ENCODE measurements around the gene SCG5. TPM values are rescaled to one million over a fixed set of nuclear protein-coding genes. Genes with fewer than 3 reads are reported as not detected.

The SCG5 gene
- total RNA-seq, 1 donor from 2014 or later = 0.30 TPM

GRCh38 chr15:32657198-32657883 lies 15.8 kb downstream of the SCG5 start:
- DNase-seq (ENCODE audit: low spot score) = no peak
- intact Hi-C loops (cut with DNase I) = no loop called here

- no peak for DNase-seq (ENCODE audit: low spot score)
- intact Hi-C loops (cut with DNase I) = no loop called here
Measured at GRCh38 chr15:32657941-32658340, 16.4 kb downstream of the SCG5 start.

GRCh38 chr15:32659340-32660155 lies 18.0 kb downstream of the SCG5 start:
- no peak for DNase-seq (ENCODE audit: low spot score)

GRCh38 chr15:32663671-32664070 lies 22.2 kb downstream of the SCG5 start:
- intact Hi-C loops (cut with DNase I) = loop anchor here (5.0 to 10.0 kb wide), 2 partner anchors 291 to 334 kb away; no protein-coding TSS in a partner anchor
- DNase-seq (ENCODE audit: low spot score) = no peak

More at GRCh38 chr15:32659340-32660155, 18.0 kb downstream of the SCG5 start:
- intact Hi-C loops (cut with DNase I) = loop anchor here (5.0 to 10.0 kb wide), 2 partner anchors 295 to 338 kb away; no protein-coding TSS in a partner anchor

- no peak for DNase-seq (ENCODE audit: low spot score)
- intact Hi-C loops (cut with DNase I) = loop anchor here (5.0 to 10.0 kb wide), 2 partner anchors 290 to 333 kb away; no protein-coding TSS in a partner anchor
Measured at GRCh38 chr15:32664796-32665195, 23.3 kb downstream of the SCG5 start.

GRCh38 chr15:32667321-32667720 lies 25.8 kb downstream of the SCG5 start:
- no peak for DNase-seq (ENCODE audit: low spot score)
- intact Hi-C loops (cut with DNase I) = loop anchor here (10.0 kb wide), 1 partner anchor 287 kb away; no protein-coding TSS in a partner anchor

- DNase-seq (ENCODE audit: low spot score) = no peak
- intact Hi-C loops (cut with DNase I) = loop anchor here (10.0 kb wide), 1 partner anchor 286 kb away; no protein-coding TSS in a partner anchor
Measured at GRCh38 chr15:32668942-32669341, 27.4 kb downstream of the SCG5 start.

- intact Hi-C loops (cut with DNase I) = loop anchor here (10.0 kb wide), 1 partner anchor 285 kb away; no protein-coding TSS in a partner anchor
- DNase-seq (ENCODE audit: low spot score) = no peak
Measured at GRCh38 chr15:32669896-32670611, 28.5 kb downstream of the SCG5 start.

GRCh38 chr15:32670623-32671022 lies 29.1 kb downstream of the SCG5 start:
- intact Hi-C loops (cut with DNase I) = no loop called here
- no peak for DNase-seq (ENCODE audit: low spot score)

- no peak for DNase-seq (ENCODE audit: low spot score)
- intact Hi-C loops (cut with DNase I) = no loop called here
Measured at GRCh38 chr15:32671339-32672325, 30.1 kb downstream of the SCG5 start.

GRCh38 chr15:32674681-32675080 lies 33.2 kb downstream of the SCG5 start:
- intact Hi-C loops (cut with DNase I) = no loop called here
- no peak for DNase-seq (ENCODE audit: low spot score)

- intact Hi-C loops (cut with DNase I) = no loop called here
Measured at GRCh38 chr15:32675466-32675865, 34.0 kb downstream of the SCG5 start.

GRCh38 chr15:32676169-32676568 lies 34.7 kb downstream of the SCG5 start:
- intact Hi-C loops (cut with DNase I) = no loop called here

More at GRCh38 chr15:32675466-32675865, 34.0 kb downstream of the SCG5 start:
- DNase-seq (ENCODE audit: low spot score) = no peak

GRCh38 chr15:32677238-32677750 lies 35.8 kb downstream of the SCG5 start:
- DNase-seq (ENCODE audit: low spot score) = no peak
- intact Hi-C loops (cut with DNase I) = no loop called here

More at GRCh38 chr15:32676169-32676568, 34.7 kb downstream of the SCG5 start:
- no peak for DNase-seq (ENCODE audit: low spot score)

- DNase-seq (ENCODE audit: low spot score) = no peak
- intact Hi-C loops (cut with DNase I) = no loop called here
Measured at GRCh38 chr15:32679298-32679690, 37.8 kb downstream of the SCG5 start.

GRCh38 chr15:32682569-32682968 lies 41.1 kb downstream of the SCG5 start:
- intact Hi-C loops (cut with DNase I) = loop anchor here (10.0 kb wide), 1 partner anchor 192 kb away; no protein-coding TSS in a partner anchor
- DNase-seq (ENCODE audit: low spot score) = no peak

- intact Hi-C loops (cut with DNase I) = loop anchor here (10.0 kb wide), 1 partner anchor 192 kb away; no protein-coding TSS in a partner anchor
- no peak for DNase-seq (ENCODE audit: low spot score)
Measured at GRCh38 chr15:32682977-32683630, 41.6 kb downstream of the SCG5 start.

Measured in cardiac septum (tissue), 1 donor.